A673 (cell line): ENCODE results near the gene CHRM3. TPM values are rescaled to one million over a fixed set of nuclear protein-coding genes. Genes with fewer than 3 reads are reported as not detected.

Experiments used
- BruUV-seq: library from RNA; stranded (reverse); fragments of 400-500 nt; replicated peaks from 2 replicates; lab custom pipeline; 2021; lab: Mats Ljungman, UMichigan
- CTCF ChIA-PET: fragments of 300-600 bp; sonication (Branson Sonifier 250); formaldehyde crosslinking; loops from one replicate; lab custom pipeline; 2022; ENCODE audit warnings: antibody characterized with exemption; lab: Charles Lee
- POLR2A ChIA-PET: fragments of 300-600 bp; sonication (Branson Sonifier 250); formaldehyde crosslinking; loops from one replicate; lab custom pipeline; 2022; ENCODE audit warnings: antibody characterized with exemption; ENCODE audit not compliant: low non-redundant PET; lab: Charles Lee
- DNase-seq: peaks from one replicate; pipeline ENCODE4 v3.0.0-alpha.2; 2015; ENCODE audit warnings: low spot score
- H3K27ac ChIP-seq: fragments of 200-600 bp; sonication (generic); 2 replicates; pipeline ENCODE4 v1.5.1; 2016; ENCODE audit warnings: mixed run types, low read depth, mild to moderate bottlenecking, mixed read lengths, antibody characterized with exemption, low read length; ENCODE audit not compliant: poor library complexity, severe bottlenecking
- H3K27me3 ChIP-seq: fragments of 200-600 bp; sonication (generic); replicated peaks from 2 replicates; pipeline ENCODE4 v1.6.1; 2017; ENCODE audit warnings: mixed run types, low read depth, mild to moderate bottlenecking, mixed read lengths, antibody characterized with exemption, low read length; ENCODE audit not compliant: insufficient read depth, poor library complexity
- H3K36me3 ChIP-seq: fragments of 200-600 bp; sonication (generic); 2 replicates; pipeline ENCODE4 v1.6.1; 2016; ENCODE audit warnings: mixed run types, mild to moderate bottlenecking, mixed read lengths, antibody characterized with exemption, low read length; ENCODE audit not compliant: insufficient read depth, poor library complexity, severe bottlenecking
- H3K4me1 ChIP-seq: fragments of 200-600 bp; sonication (generic); 2 replicates; pipeline ENCODE4 v1.6.1; 2017; ENCODE audit warnings: mixed run types, mild to moderate bottlenecking, mixed read lengths, antibody characterized with exemption, low read length; ENCODE audit not compliant: insufficient read depth, poor library complexity, severe bottlenecking
- H3K4me3 ChIP-seq: fragments of 200-600 bp; sonication (generic); 2 replicates; pipeline ENCODE4 v1.5.1; 2016; ENCODE audit warnings: low read depth, mixed run types, mild to moderate bottlenecking, mixed read lengths, low read length; ENCODE audit not compliant: poor library complexity, severe bottlenecking
- H3K9me3 ChIP-seq: fragments of 200-600 bp; sonication (generic); 2 replicates; pipeline ENCODE4 v1.6.1; 2016; ENCODE audit warnings: mixed run types, low read depth, mild to moderate bottlenecking, mixed read lengths, antibody characterized with exemption, low read length; ENCODE audit not compliant: poor library complexity, severe bottlenecking
- CTCF ChIP-seq: fragments of 300-800, 200-600 bp; sonication (generic); conservative IDR thresholded peaks from 2 replicates; pipeline ENCODE4 v1.5.1; 2017; ENCODE audit warnings: low read depth, mild to moderate bottlenecking, antibody characterized with exemption, low read length, moderate library complexity, mixed read lengths
- EZH2 ChIP-seq: fragments of 200-600 bp; sonication (generic); IDR thresholded peaks from 2 replicates; pipeline ENCODE4 v1.6.1; 2017; ENCODE audit warnings: borderline replicate concordance, low read depth, mild to moderate bottlenecking, mixed read lengths, antibody characterized with exemption, low read length; ENCODE audit not compliant: poor library complexity, severe bottlenecking
- intact Hi-C: fragments of 100-400 bp; cut with micrococcal nuclease; formaldehyde crosslinking; loops from one replicate; pipeline ENCODE4 v1.10.0; 2022; ENCODE audit not compliant: unreplicated experiment
- total RNA-seq: library from RNA; stranded (reverse); gene quantifications from 2 replicates; pipeline ENCODE4 v1.2.3, GENCODE V29; 2021

CHRM3 gene
- total RNA-seq, 1 experiment from 2014 or later, result not detected

- no peaks in the 10 kb centered on the region for H3K36me3 ChIP-seq
- ChIA-PET CTCF (no interaction called here), POLR2A (no interaction called here)
- BruUV-seq, result no TSS peak
- intact Hi-C loops, result no loop called here
- TF ChIP-seq EZH2 (no peak), CTCF (no peak)
- no peaks in the 10 kb centered on the region for H3K4me1 ChIP-seq
- H3K27ac ChIP-seq, result no peak overlapping the region
- H3K9me3 ChIP-seq, result no peaks in the 10 kb centered on the region
- H3K27me3 ChIP-seq, result no peaks in the 10 kb centered on the region
- H3K4me3 ChIP-seq, result no peak overlapping the region
- DNase-seq, result no peak
Measured at GRCh38 chr1:239427712-239428111, 41.3 kb downstream of the CHRM3 start.

GRCh38 chr1:239428120-239428710, 41.8 kb downstream of the CHRM3 start:
- Histone ChIP-seq H3K9me3 (no peaks in the 10 kb centered on the region), H3K36me3 (no peaks in the 10 kb centered on the region), H3K4me3 (no peak overlapping the region), H3K4me1 (no peaks in the 10 kb centered on the region), H3K27ac (no peak overlapping the region), H3K27me3 (no peaks in the 10 kb centered on the region)
- TF ChIP-seq CTCF, result no peak
- no peak for TF ChIP-seq EZH2
- CTCF ChIA-PET, result no interaction called here
- BruUV-seq, result no TSS peak
- DNase-seq, result no peak
- POLR2A ChIA-PET, result no interaction called here
- intact Hi-C loops, result no loop called here

- DNase-seq, result no peak
- no peaks in the 10 kb centered on the region for H3K9me3 ChIP-seq
- H3K27ac ChIP-seq, result no peak overlapping the region
- TF ChIP-seq CTCF (no peak), EZH2 (no peak)
- no peaks in the 10 kb centered on the region for H3K36me3 ChIP-seq
- no peaks in the 10 kb centered on the region for H3K27me3 ChIP-seq
- H3K4me3 ChIP-seq, result no peak overlapping the region
- ChIA-PET CTCF (no interaction called here), POLR2A (no interaction called here)
- H3K4me1 ChIP-seq, result no peaks in the 10 kb centered on the region
- no TSS peak for BruUV-seq
- intact Hi-C loops, result no loop called here
Measured at GRCh38 chr1:239429163-239429562, 42.8 kb downstream of the CHRM3 start.
